Measurements from ENCODE around the gene MAPRE3. TPM values are rescaled to one million over a fixed set of nuclear protein-coding genes. Genes with fewer than 3 reads are reported as not detected.

Gene MAPRE3
- total RNA-seq, 4 donors from 2014 or later: 4.2 to 14.9 (median 5.9) TPM

GRCh38 chr2:26986576-26986975 lies 16.1 kb downstream of the MAPRE3 start:
- TF ChIP-seq, protein P1, sequence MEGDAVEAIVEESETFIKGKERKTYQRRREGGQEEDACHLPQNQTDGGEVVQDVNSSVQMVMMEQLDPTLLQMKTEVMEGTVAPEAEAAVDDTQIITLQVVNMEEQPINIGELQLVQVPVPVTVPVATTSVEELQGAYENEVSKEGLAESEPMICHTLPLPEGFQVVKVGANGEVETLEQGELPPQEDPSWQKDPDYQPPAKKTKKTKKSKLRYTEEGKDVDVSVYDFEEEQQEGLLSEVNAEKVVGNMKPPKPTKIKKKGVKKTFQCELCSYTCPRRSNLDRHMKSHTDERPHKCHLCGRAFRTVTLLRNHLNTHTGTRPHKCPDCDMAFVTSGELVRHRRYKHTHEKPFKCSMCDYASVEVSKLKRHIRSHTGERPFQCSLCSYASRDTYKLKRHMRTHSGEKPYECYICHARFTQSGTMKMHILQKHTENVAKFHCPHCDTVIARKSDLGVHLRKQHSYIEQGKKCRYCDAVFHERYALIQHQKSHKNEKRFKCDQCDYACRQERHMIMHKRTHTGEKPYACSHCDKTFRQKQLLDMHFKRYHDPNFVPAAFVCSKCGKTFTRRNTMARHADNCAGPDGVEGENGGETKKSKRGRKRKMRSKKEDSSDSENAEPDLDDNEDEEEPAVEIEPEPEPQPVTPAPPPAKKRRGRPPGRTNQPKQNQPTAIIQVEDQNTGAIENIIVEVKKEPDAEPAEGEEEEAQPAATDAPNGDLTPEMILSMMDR (IDR thresholded peaks at IDR 0.05): no peak
- no peak for TF ChIP-seq POLR2A (IDR thresholded peaks at IDR 0.05)
- Histone ChIP-seq H3K36me3 (no peaks in the 10 kb centered on the region), H3K27me3 (no peaks in the 10 kb centered on the region), H3K27ac (no peak overlapping the region), H3K4me3 (no peak overlapping the region), H3K9me3 (no peaks in the 10 kb centered on the region), H3K4me1 (peaks cover 0 to 7% (median 0%) of the 10 kb centered on the region in 4 donors)
- DNase-seq: no peak

- DNase-seq: no peak
- no peaks in the 10 kb centered on the region for H3K9me3 ChIP-seq
- H3K4me3 ChIP-seq: no peak overlapping the region
- H3K36me3 ChIP-seq: no peaks in the 10 kb centered on the region
- no peak overlapping the region for H3K27ac ChIP-seq
- TF ChIP-seq POLR2A (IDR thresholded peaks at IDR 0.05): no peak
- TF ChIP-seq, protein P1 (IDR thresholded peaks at IDR 0.05): no peak
- no peaks in the 10 kb centered on the region for H3K27me3 ChIP-seq
- no peaks in the 10 kb centered on the region for H3K4me1 ChIP-seq
Observed at GRCh38 chr2:26988058-26988860, 17.8 kb downstream of the MAPRE3 start.

GRCh38 chr2:26989156-26989555 lies 18.7 kb downstream of the MAPRE3 start:
- H3K27me3 ChIP-seq: no peaks in the 10 kb centered on the region
- no peaks in the 10 kb centered on the region for H3K36me3 ChIP-seq
- H3K4me1 ChIP-seq: no peaks in the 10 kb centered on the region
- no peak overlapping the region for H3K4me3 ChIP-seq
- H3K9me3 ChIP-seq: no peaks in the 10 kb centered on the region
- no peak for DNase-seq
- H3K27ac ChIP-seq: no peak overlapping the region
- TF ChIP-seq, protein P1 (IDR thresholded peaks at IDR 0.05): no peak
- no peak for TF ChIP-seq POLR2A (IDR thresholded peaks at IDR 0.05)

GRCh38 chr2:26991717-26992116 lies 21.3 kb downstream of the MAPRE3 start:
- no peaks in the 10 kb centered on the region for H3K27me3 ChIP-seq
- TF ChIP-seq, protein P1 (IDR thresholded peaks at IDR 0.05): no peak
- no peak for TF ChIP-seq POLR2A (IDR thresholded peaks at IDR 0.05)
- peak in 1 of 3 donors; percentile 78 for DNase-seq

GRCh38 chr2:26993768-26994167 lies 23.3 kb downstream of the MAPRE3 start:
- Histone ChIP-seq H3K9me3 (no peaks in the 10 kb centered on the region), H3K27ac (no peak overlapping the region), H3K4me3 (no peak overlapping the region), H3K4me1 (no peaks in the 10 kb centered on the region), H3K27me3 (no peaks in the 10 kb centered on the region), H3K36me3 (no peaks in the 10 kb centered on the region)
- no peak for TF ChIP-seq POLR2A (IDR thresholded peaks at IDR 0.05)
- TF ChIP-seq, protein P1 (IDR thresholded peaks at IDR 0.05): no peak
- DNase-seq: no peak

More at GRCh38 chr2:26991717-26992116, 21.3 kb downstream of the MAPRE3 start:
- Histone ChIP-seq H3K4me3 (no peak overlapping the region), H3K4me1 (no peaks in the 10 kb centered on the region), H3K36me3 (no peaks in the 10 kb centered on the region), H3K9me3 (no peaks in the 10 kb centered on the region), H3K27ac (no peak overlapping the region)

Measured in Peyer's patch (tissue), 4 donors.